Activated T-helper 1 cell treated with anti-CD3 and anti-CD28 coated beads, Interleukin-2, amount 50 U/mL, for 16 hours (primary cell): ENCODE measurements around the gene UBE2N.
"Not testable (repeated sequence)": the region's sequence is repeated elsewhere in the genome, so short reads cannot be mapped to it uniquely, and the experiment has no call there.

Experiments
- DNase-seq, 2 donors: peaks; one replicate each; pipeline ENCODE4 v3.0.0-alpha.2; 2020; ENCODE audit warnings: low read depth in 1 of 2, low spot score in 1 of 2

UBE2N gene

GRCh38 chr12:93415723-93416464, 25.9 kb downstream of the UBE2N start:
- no peak for DNase-seq

DNA sequence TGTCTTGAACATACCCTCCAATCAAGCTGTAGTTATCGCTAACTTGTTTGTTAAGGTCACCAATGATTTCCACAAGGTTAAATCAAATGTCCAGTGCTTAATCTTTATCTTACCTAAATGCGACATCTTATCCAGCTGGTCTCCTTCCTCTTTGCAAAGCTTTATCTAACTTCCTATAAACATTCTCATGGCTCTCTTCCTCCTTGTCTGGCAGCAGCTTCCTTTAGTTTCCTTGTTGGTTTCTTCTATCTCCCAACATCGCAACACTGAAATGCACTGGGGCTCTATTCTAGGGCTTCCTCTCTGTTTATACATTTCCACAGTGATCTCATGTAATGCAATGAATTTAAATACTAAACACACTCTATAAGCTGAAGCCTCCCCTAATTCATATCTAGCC, 28.7 kb downstream of the UBE2N start:
- no peak for DNase-seq

DNA sequence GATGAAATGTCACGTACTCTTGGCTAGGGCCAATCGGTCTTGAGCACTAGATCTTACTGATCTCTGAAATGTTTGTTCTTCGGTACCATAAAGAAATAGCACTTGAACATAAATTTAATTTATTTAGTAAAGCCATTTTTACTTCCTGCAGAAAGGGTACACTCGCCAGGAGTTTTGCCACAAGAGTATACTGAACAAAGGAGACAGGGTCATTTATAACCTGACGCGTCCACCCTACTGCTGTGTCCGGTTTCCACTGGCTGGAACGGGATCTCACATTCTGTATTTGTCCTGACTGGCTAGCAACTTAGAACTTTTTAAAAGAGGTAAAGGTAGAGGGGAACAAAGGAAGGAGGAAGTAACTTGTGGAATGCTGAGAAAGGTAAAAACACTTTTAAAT, 29.4 kb downstream of the UBE2N start:
- not testable (repeated sequence) for DNase-seq

GRCh38 chr12:93411060-93411459, 30.7 kb downstream of the UBE2N start:
- not testable (repeated sequence) for DNase-seq

GRCh38 chr12:93409343-93410187, 32.2 kb downstream of the UBE2N start:
- DNase-seq, result not testable (repeated sequence)

DNA sequence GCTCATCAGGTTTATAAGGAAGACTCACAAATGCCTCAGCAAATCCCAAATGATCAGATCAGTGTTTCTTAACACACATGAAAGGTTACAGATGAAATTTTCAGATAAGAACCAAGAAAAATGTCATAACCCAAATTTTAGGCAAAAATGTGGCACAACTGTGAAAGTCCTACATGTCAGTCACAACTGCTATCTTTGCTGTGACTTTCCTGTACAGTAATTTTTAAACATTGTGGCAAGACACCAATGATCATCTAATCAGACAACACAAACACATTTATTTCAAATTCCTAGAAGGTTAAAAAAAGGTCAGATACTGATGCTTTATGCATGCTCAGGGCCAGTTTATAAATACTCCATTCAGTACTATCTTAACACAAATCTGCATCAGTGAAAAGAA, 32.9 kb downstream of the UBE2N start:
- DNase-seq, result no peak

- DNase-seq, result no peak
These were observed 33.8 kb downstream of the UBE2N start for GRCh38 chr12:93407963-93408283.

GRCh38 chr12:93407054-93407962, 34.4 kb downstream of the UBE2N start:
- no peak for DNase-seq

DNA sequence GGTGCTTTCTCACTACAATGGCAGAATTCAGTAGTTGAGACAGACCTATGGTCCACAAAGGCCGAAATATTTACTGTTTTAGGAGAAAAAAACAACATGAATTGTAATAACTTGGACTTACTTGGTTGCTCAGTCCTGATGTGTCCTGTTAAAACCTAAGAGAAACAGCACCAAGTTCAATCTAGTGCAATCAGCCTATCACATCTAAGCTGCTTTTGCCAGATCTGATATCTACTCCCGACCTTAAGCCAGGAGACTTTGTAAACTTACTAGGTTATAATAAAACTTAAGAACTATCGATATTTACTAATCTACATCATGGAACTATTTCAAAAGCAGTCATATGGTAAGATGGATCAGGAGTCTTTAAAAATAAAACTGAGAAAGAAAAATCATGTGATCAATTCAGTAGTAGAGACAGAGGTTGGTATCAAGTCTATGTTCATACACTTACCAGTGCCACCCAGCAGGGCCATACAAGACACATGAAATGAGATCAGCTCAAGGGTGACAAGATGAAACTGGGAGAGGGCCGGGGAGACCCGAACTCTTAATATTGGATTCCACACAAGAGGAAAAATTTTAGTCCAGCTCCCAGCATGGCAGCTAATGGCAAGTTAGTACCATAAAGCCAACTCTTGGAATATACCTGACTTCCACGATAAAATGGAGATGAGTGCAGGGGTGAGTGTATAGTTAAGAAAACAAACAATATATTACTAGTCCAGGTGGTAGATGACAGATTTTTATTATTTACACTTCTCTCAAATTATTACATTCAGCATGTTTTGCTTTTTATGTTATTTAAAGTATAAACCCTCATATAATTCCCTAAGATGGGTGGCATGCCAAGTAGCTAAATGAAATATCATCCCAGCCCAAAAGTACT, 36.5 kb downstream of the UBE2N start:
- DNase-seq, result no peak

GRCh38 chr12:93403988-93404803, 37.6 kb downstream of the UBE2N start:
- DNase-seq, result no peak

GRCh38 chr12:93402333-93403311, 39.1 kb downstream of the UBE2N start:
- DNase-seq, result no peak

- DNase-seq, result not testable (repeated sequence)
These were observed 42.4 kb downstream of the UBE2N start for GRCh38 chr12:93399183-93399863.

- no peak for DNase-seq
These were observed 44.3 kb downstream of the UBE2N start for GRCh38 chr12:93397412-93397811.

DNA sequence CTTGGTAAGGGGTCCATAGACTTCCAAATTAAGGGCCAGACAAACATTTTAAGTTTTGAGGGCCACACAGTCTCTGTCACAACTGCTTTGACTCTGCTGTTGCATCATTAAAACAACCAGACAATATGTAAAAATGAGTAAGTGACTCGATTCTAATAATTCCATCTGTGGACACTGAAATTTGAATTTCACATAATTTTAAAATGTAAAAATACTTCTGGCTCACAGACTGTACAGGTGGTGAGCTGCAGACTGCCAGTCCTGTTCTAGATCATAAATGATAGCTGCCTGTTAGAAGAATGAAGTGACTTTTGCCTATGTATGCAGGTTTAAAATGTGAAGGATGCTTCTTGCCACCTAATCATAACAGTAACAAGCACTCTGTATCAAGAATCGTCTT, 48.3 kb downstream of the UBE2N start:
- DNase-seq, result no peak

GRCh38 chr12:93390549-93391297, 51.0 kb downstream of the UBE2N start:
- DNase-seq, result no peak

DNA sequence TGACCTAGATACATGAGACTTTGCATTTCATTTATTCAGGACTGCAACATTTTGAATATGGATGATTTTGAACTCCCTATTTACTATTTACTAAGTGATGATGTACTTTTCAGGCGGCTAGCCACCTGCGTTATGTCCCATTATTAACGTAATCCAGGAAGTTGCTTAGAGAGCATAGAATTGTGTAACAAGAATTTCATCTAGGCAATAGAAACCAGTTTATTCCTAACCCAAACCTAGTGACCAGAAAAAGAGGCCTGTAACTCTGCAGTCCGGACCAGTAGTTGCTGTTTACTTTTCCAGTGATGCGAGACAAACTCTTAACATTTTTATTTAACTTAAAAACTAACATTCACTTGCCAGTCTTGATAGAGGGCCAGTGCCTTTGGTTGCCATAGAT, 51.7 kb downstream of the UBE2N start:
- no peak for DNase-seq

GRCh38 chr12:93387780-93388179, 54.0 kb downstream of the UBE2N start:
- no peak for DNase-seq
